BLaER1 treated with 17β-estradiol and CSF1 and Interleukin-3, amounts not matched to agents 10 nM and 100 nM (cell line): ENCODE measurements around the gene SEMA4D.

Source experiments
- H3K27ac ChIP-seq, 11 experiments: shearing (Covaris generic); formaldehyde crosslinking; 2 replicates each; pipeline ENCODE4 v1.8.1; 2022
- H3K27me3 ChIP-seq, 11 experiments: shearing (Covaris generic); formaldehyde crosslinking; 2 replicates each; pipeline ENCODE4 v1.8.1; 2022
- H3K36me3 ChIP-seq, 11 experiments: shearing (Covaris generic); formaldehyde crosslinking; 2 replicates each; pipeline ENCODE4 v1.8.1; 2022
- H3K4me1 ChIP-seq, 10 experiments: shearing (Covaris generic); formaldehyde crosslinking; 2 replicates each; pipeline ENCODE4 v1.8.1; 2022
- H3K4me2 ChIP-seq, 11 experiments: shearing (Covaris generic); formaldehyde crosslinking; 2 replicates each; pipeline ENCODE4 v1.8.1; 2022
- H3K4me3 ChIP-seq, 10 experiments: shearing (Covaris generic); formaldehyde crosslinking; 2 replicates each; pipeline ENCODE4 v1.8.1; 2022
- H3K9ac ChIP-seq, 11 experiments: shearing (Covaris generic); formaldehyde crosslinking; 2 replicates each; pipeline ENCODE4 v1.8.1; 2022
- H3K9me3 ChIP-seq, 11 experiments: shearing (Covaris generic); formaldehyde crosslinking; replicated peaks in 1 of 11; 2 replicates each; pipeline ENCODE4 v1.8.1; 2022
- H4K20me1 ChIP-seq, 11 experiments: shearing (Covaris generic); formaldehyde crosslinking; 2 replicates each; pipeline ENCODE4 v1.8.1; 2022
- Cebpa-rat ChIP-seq, 11 experiments: shearing (Covaris generic); IDR thresholded peaks; 2 replicates each; pipeline ENCODE4 v1.8.1; 2022

The SEMA4D gene

DNA sequence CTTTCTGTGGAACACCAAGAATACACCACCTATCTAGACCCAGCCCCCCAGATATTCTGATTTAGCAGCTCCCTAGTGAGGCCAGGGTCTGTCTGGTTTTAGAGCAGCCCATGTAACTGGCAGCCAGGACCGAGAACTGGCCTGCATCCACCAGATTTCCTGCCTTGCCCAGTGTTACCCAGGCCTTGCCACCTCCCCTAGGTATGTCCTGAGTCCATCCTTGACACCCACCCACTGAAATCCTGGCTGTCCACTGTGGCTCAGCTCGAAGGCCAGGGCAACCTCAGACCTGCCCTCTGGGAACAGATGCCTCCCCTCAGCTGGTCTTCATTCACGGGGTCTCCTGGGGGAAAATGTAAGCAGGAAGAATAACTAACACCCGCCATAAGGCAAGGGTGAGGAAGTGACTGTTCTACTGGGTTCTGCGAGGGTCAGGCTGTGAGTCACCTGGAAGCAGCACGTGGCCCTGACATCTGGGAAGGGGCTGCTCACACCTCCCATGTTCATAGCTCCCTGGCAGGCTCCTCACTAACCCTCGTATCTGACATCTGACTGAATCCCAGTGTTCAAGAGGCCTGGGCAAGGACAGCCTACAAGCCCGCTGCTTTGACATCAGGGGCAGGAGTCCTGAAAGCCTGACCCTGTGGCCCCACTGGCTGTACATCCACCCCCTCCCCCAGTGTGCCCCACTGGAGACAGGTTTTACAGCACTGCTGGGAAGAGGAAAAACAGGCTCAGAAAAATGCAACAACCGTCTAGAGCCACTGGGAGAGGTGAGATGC lies 72.7 kb downstream of the SEMA4D start:
- peak overlapping the region; percentile 53 to 91 (median 81) for H3K4me2 ChIP-seq
- no peaks in the 10 kb centered on the region for H3K27me3 ChIP-seq
- no peak for TF ChIP-seq Cebpa-rat (IDR thresholded peaks at IDR 0.05)
- peak overlapping the region in 8 of 11 experiments; percentile 45 to 77 (median 62); a peak in 16 of 22 replicates for H3K27ac ChIP-seq
- peaks cover 52 to 85% (median 76%) of the 10 kb centered on the region in 10 experiments for H3K4me1 ChIP-seq
- peak overlapping the region in 8 of 11 experiments; percentile 9 to 71 (median 52); a peak in 9 of 22 replicates for H3K9ac ChIP-seq
- peaks cover 0 to 96% (median 34%) of the 10 kb centered on the region in 11 experiments; a peak in 15 of 22 replicates for H4K20me1 ChIP-seq
- H3K36me3 ChIP-seq, result peaks cover 0 to 13% (median 0%) of the 10 kb centered on the region in 11 experiments; a peak in 3 of 22 replicates
- 0 out of 22 replicates have a peak, but pooled peaks cover 0 to 6% (median 0%) of the 10 kb centered on the region in 11 experiments for H3K9me3 ChIP-seq
- H3K4me3 ChIP-seq, result no peak overlapping the region

DNA sequence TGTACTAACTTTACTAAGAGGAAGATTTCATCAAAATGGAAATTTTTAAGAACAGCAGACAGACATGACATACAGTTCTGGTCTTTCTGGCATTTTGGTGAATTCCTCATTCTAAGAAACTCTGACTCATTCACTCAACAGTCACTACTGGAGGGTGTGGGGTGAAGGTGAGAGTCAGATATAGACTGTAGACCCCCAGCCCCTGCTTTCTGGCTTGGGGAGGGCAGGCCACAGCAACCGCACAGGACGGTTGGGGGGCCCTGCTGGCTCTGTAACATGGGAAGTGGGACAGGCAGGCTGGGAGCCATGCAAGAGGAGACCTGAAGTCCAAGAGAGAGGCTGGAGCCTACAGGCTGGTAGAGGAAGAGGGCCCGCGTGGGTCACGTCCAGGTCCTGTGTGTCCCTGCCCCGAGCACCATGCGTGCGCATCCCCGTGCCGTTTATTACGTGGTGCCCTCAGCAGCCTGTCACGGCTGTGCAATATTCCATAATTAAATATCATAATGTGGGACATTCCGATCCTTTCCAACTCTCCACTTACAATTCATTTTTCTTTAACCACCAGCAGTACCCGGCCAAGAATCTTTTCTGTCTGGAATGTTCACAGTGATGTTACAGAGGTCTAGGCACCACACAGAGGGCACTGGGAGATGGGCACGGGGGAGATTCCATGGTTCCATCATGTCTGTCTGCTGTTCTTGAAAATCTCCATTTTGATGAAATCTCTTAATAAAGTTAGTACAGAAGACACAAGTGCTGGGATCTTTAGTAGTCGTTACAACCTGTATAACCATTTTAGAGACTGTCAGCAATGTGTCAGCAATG lies 75.5 kb downstream of the SEMA4D start:
- peaks cover 0 to 94% (median 10%) of the 10 kb centered on the region in 11 experiments; a peak in 12 of 22 replicates for H4K20me1 ChIP-seq
- H3K27ac ChIP-seq, result peak overlapping the region in 4 of 11 experiments; percentile 7 to 49 (median 16); a peak in 3 of 22 replicates
- no peak for TF ChIP-seq Cebpa-rat (IDR thresholded peaks at IDR 0.05)
- H3K9me3 ChIP-seq, result peaks cover 0 to 11% (median 4%) of the 10 kb centered on the region in 11 experiments; a peak in 9 of 22 replicates
- no peak overlapping the region for H3K4me3 ChIP-seq
- peaks cover 60 to 85% (median 76%) of the 10 kb centered on the region in 10 experiments for H3K4me1 ChIP-seq
- H3K9ac ChIP-seq, result no peak overlapping the region
- no peaks in the 10 kb centered on the region for H3K27me3 ChIP-seq
- H3K36me3 ChIP-seq, result peaks cover 0 to 18% (median 4%) of the 10 kb centered on the region in 11 experiments; a peak in 7 of 22 replicates
- peak overlapping the region in 5 of 11 experiments; percentile 36 to 74 (median 63); a peak in 11 of 22 replicates for H3K4me2 ChIP-seq

DNA sequence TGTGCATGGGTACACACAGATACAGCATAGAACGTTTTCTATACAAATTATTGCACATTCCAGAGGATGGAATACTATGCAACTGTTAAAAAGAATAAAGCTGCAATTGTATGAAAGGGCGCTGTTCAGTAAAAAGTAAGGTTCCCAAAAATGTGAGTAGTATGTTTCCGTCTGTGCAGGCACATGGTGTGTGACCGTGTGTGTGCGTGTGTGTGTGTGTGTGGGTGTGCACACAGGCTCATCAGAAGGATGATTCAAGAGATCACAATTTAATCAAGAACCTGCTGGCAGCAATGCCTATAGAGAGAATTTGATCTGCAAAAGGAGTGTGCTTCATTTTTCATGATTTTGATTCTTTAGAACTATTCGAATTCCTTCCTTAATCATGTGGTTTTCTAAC lies 76.3 kb downstream of the SEMA4D start:
- Histone ChIP-seq H3K27ac (no peak overlapping the region; a peak in 1 of 22 replicates), H4K20me1 (peaks cover 0 to 86% (median 9%) of the 10 kb centered on the region in 11 experiments; a peak in 12 of 22 replicates), H3K9ac (no peak overlapping the region), H3K27me3 (no peaks in the 10 kb centered on the region), H3K36me3 (peaks cover 0 to 23% (median 6%) of the 10 kb centered on the region in 11 experiments; a peak in 7 of 22 replicates), H3K4me1 (peaks cover 52 to 78% (median 72%) of the 10 kb centered on the region in 10 experiments), H3K4me2 (peak overlapping the region in 3 of 11 experiments; percentile 63 to 74 (median 64); a peak in 4 of 22 replicates), H3K9me3 (peaks cover 0 to 17% (median 5%) of the 10 kb centered on the region in 11 experiments; a peak in 9 of 22 replicates), H3K4me3 (no peak overlapping the region)
- no peak for TF ChIP-seq Cebpa-rat (IDR thresholded peaks at IDR 0.05)

DNA sequence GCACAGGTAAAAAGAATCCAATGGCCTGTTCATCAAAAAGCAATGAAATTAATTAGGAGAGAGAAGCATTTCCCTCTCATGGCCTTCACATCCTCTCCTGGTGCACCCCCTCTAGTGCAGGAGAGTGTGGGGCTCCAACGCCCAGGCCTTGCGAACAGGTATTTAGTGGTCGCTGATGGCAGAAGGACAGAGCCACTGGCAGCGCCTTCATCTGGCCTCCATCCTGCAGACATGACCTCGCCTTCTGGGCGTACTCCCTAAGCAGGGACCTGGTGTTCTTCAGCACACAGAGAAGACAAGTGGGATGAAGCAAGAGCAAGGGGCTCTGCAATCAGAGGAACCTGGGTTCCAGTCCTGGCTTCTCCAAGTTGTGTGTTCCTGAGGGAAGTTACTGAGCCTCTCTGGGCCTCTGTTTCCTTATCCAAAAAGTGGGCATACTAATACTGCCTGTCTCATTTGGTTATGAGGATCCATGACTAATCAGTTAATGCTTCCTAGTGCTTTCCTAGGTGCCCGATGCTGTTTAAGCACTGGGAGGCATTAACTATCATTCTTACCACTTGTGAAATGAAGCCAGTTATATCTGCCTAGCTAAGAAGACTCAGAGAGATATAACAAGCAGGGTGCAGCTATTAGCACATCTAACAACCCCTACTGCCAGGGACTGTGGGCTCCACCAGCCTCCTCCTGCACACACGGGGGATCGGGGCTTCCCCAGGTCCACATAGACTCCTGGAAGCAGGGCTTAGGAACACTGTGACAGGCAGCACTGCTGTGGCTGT lies 77.3 kb downstream of the SEMA4D start:
- H3K4me1 ChIP-seq, result peaks cover 42 to 68% (median 62%) of the 10 kb centered on the region in 10 experiments
- H3K9ac ChIP-seq, result no peak overlapping the region
- peaks cover 0 to 84% (median 9%) of the 10 kb centered on the region in 11 experiments; a peak in 10 of 22 replicates for H4K20me1 ChIP-seq
- H3K4me2 ChIP-seq, result peak overlapping the region in 9 of 11 experiments; percentile 76 to 90 (median 86); a peak in 15 of 22 replicates
- H3K9me3 ChIP-seq, result peaks cover 0 to 17% (median 5%) of the 10 kb centered on the region in 11 experiments; a peak in 9 of 22 replicates
- no peak for TF ChIP-seq Cebpa-rat (IDR thresholded peaks at IDR 0.05)
- H3K27me3 ChIP-seq, result no peaks in the 10 kb centered on the region
- H3K4me3 ChIP-seq, result no peak overlapping the region
- no peak overlapping the region for H3K27ac ChIP-seq
- H3K36me3 ChIP-seq, result peaks cover 0 to 26% (median 7%) of the 10 kb centered on the region in 11 experiments; a peak in 7 of 22 replicates

DNA sequence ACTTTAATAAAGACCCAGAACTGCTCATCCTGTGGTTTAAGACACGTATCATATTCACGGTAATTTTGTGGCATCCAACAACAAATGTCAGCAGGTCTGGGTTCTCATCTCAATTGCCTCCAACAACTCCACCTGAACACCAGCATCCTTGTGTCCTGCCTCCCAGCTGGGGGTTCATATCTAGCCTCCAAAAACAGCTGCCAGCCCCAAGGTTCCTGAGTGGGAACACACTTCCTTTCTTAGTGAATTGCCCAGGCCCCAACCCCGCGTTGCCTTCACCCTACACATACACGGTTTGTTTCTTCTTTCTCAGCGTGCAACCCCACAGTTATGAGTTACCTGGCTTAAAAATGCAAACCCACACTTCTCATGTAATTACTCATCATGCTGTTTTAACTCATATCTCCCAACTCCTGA lies 77.9 kb downstream of the SEMA4D start:
- H3K4me3 ChIP-seq, result no peak overlapping the region
- H4K20me1 ChIP-seq, result peaks cover 0 to 84% (median 9%) of the 10 kb centered on the region in 11 experiments; a peak in 8 of 22 replicates
- H3K9ac ChIP-seq, result no peak overlapping the region
- H3K4me1 ChIP-seq, result peaks cover 38 to 66% (median 60%) of the 10 kb centered on the region in 10 experiments
- no peak overlapping the region for H3K27ac ChIP-seq
- H3K9me3 ChIP-seq, result peaks cover 0 to 17% (median 5%) of the 10 kb centered on the region in 11 experiments; a peak in 9 of 22 replicates
- no peaks in the 10 kb centered on the region for H3K27me3 ChIP-seq
- H3K4me2 ChIP-seq, result peak overlapping the region in 9 of 11 experiments; percentile 76 to 90 (median 86); a peak in 16 of 22 replicates
- TF ChIP-seq Cebpa-rat (IDR thresholded peaks at IDR 0.05), result no peak
- peaks cover 0 to 32% (median 11%) of the 10 kb centered on the region in 11 experiments; a peak in 8 of 22 replicates for H3K36me3 ChIP-seq

DNA sequence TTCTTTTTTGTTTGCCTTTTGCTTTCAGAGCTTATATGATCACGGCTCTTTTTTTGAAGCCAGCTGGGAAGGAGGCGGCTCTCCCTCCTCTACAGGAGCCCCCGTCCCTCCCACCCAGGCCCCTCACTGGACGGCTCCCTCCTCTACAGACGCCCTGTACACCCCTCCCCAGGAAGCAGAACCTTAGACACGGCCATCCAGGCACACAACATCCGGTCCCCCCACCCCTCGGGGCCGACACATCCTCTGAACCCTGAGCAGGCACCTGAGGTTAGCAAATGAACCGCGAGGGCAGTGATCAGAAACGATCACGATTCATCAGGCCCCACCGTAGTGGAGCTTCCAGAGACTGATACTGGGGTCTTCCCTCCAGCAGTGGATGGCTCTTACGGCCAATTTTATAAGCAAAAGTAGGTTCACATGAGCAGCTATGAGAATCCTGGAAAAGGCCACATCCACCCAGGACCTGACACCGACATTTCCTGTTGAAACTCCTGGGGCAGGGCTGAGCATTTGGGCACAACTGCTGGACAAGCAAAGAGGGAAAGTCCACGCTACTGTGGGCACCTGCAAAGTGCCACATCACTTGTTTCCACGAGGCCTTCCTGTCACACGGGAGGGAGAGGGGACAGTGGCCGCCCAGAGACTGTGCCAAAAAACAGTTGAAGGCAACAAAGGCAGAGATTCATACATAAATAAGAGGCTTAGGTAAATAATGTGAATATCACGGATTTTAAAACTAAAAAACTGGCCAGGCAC lies 78.9 kb downstream of the SEMA4D start:
- TF ChIP-seq Cebpa-rat (IDR thresholded peaks at IDR 0.05), result no peak
- H3K4me1 ChIP-seq, result peaks cover 38 to 67% (median 60%) of the 10 kb centered on the region in 10 experiments
- peak overlapping the region; percentile 68 to 90 (median 85) for H3K4me2 ChIP-seq
- peak overlapping the region in 9 of 11 experiments; percentile 19 to 62 (median 43); a peak in 17 of 22 replicates for H3K9ac ChIP-seq
- peaks cover 0 to 37% (median 13%) of the 10 kb centered on the region in 11 experiments; a peak in 9 of 22 replicates for H3K36me3 ChIP-seq
- peaks cover 0 to 11% (median 0%) of the 10 kb centered on the region in 11 experiments; a peak in 9 of 22 replicates for H3K9me3 ChIP-seq
- H3K27me3 ChIP-seq, result no peaks in the 10 kb centered on the region
- peaks cover 0 to 83% (median 9%) of the 10 kb centered on the region in 11 experiments; a peak in 8 of 22 replicates for H4K20me1 ChIP-seq
- H3K27ac ChIP-seq, result peak overlapping the region in 9 of 11 experiments; percentile 26 to 71 (median 63); a peak in 15 of 22 replicates
- H3K4me3 ChIP-seq, result peak overlapping the region in 5 of 10 experiments; percentile 1 to 38 (median 28); a peak in 3 of 20 replicates

- peak overlapping the region in 3 of 10 experiments; percentile 14 to 29 (median 28); a peak in 2 of 20 replicates for H3K4me3 ChIP-seq
- no peak for TF ChIP-seq Cebpa-rat (IDR thresholded peaks at IDR 0.05)
These were observed 79.5 kb downstream of the SEMA4D start for GRCh38 chr9:89418474-89418845.

More at GRCh38 chr9:89418474-89418845, 79.5 kb downstream of the SEMA4D start:
- peaks cover 0 to 83% (median 9%) of the 10 kb centered on the region in 11 experiments; a peak in 8 of 22 replicates for H4K20me1 ChIP-seq
- H3K4me1 ChIP-seq, result peaks cover 38 to 73% (median 66%) of the 10 kb centered on the region in 10 experiments
- H3K36me3 ChIP-seq, result peaks cover 0 to 37% (median 17%) of the 10 kb centered on the region in 11 experiments; a peak in 10 of 22 replicates
- peaks cover 0 to 11% (median 0%) of the 10 kb centered on the region in 11 experiments; a peak in 9 of 22 replicates for H3K9me3 ChIP-seq
- peak overlapping the region in 9 of 11 experiments; percentile 19 to 62 (median 43); a peak in 15 of 22 replicates for H3K9ac ChIP-seq
- no peaks in the 10 kb centered on the region for H3K27me3 ChIP-seq
- peak overlapping the region in 9 of 11 experiments; percentile 26 to 71 (median 63); a peak in 14 of 22 replicates for H3K27ac ChIP-seq
- H3K4me2 ChIP-seq, result peak overlapping the region; percentile 68 to 90 (median 85)
